Prostate gland (tissue), 2 donors: ENCODE data around the gene ABCD2.

Experiments
- POLR2A ChIP-seq: fragments of 450-650 bp; IDR thresholded peaks from one replicate; pipeline ENCODE4 v1.6.1; 2016; ENCODE audit warnings: antibody characterized with exemption, mild to moderate bottlenecking
- POLR2AphosphoS5 ChIP-seq: sonication (generic); formaldehyde crosslinking; IDR thresholded peaks from one replicate; pipeline ENCODE4 v1.6.1; 2017; ENCODE audit warnings: antibody characterized with exemption
- TF ChIP-seq, protein P1 (sequence below), 4 experiments: fragments of 200-600 bp in 2 of 4; fragments of 450-650 bp in 2 of 4; sonication (generic) in 2 of 4; IDR thresholded peaks; 1 replicate in 3 of 4; 2 replicates in 1 of 4; pipeline ENCODE4 v1.5.1; 2016 to 2019; ENCODE audit warnings: antibody characterized with exemption in 4 of 4, mild to moderate bottlenecking in 2 of 4, moderate library complexity in 2 of 4

DNA sequence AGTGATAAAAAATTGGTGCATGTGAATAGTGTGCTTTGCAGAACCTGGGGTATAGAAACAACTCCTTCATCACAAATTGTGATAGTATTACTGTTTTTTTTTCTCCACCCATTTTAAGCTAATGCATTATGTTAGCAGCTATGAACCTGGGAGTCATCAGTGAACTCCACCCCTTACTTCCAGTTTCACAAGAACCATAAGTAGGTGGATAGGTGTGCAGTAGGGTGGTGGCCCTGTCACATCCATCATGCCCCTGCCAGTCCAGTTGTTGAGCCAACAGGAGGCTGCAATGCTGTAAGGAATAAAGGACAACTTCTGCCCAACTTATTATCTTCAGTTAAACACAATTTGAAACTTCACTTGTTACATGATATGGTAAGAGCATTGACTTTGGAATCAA lies 85.7 kb downstream of the ABCD2 start:
- TF ChIP-seq, protein P1, sequence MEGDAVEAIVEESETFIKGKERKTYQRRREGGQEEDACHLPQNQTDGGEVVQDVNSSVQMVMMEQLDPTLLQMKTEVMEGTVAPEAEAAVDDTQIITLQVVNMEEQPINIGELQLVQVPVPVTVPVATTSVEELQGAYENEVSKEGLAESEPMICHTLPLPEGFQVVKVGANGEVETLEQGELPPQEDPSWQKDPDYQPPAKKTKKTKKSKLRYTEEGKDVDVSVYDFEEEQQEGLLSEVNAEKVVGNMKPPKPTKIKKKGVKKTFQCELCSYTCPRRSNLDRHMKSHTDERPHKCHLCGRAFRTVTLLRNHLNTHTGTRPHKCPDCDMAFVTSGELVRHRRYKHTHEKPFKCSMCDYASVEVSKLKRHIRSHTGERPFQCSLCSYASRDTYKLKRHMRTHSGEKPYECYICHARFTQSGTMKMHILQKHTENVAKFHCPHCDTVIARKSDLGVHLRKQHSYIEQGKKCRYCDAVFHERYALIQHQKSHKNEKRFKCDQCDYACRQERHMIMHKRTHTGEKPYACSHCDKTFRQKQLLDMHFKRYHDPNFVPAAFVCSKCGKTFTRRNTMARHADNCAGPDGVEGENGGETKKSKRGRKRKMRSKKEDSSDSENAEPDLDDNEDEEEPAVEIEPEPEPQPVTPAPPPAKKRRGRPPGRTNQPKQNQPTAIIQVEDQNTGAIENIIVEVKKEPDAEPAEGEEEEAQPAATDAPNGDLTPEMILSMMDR (IDR thresholded peaks at IDR 0.05), result no peak
- TF ChIP-seq POLR2AphosphoS5 (no peak), POLR2A (no peak)
